Measurements from ENCODE around the gene TSPAN12.
"Not testable (repeated sequence)": the region's sequence is repeated elsewhere in the genome, so short reads cannot be mapped to it uniquely, and the experiment has no call there.

Gene TSPAN12

DNA sequence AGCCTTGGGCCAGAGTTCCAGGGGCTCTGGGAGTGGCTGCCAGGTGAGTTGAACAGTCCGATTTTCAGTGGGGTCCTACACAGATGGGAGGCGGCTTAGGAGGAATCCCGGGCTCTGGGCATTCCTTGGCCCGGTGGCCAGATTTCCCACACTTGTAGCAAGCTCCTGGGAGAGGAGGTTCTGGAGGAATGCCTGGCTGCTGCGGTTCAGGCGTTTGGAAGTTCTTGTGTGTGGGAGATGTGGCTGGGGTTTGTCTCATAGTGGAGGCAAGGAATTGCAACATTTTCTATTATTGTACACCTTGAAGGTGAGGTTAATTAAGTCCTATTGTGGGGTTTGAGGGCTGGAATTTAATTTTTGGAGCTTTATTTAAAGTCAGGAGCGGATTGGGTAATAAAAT lies 77.5 kb downstream of the TSPAN12 start:
- H3K27me3 Mint-ChIP-seq; H3K36me3 Mint-ChIP-seq; H3K4me1 Mint-ChIP-seq (ENCODE audit: low read depth); H3K9me3 Mint-ChIP-seq (ENCODE audit: low read depth); H3K27ac Mint-ChIP-seq; H3K4me3 Mint-ChIP-seq: not testable (repeated sequence)

DNA sequence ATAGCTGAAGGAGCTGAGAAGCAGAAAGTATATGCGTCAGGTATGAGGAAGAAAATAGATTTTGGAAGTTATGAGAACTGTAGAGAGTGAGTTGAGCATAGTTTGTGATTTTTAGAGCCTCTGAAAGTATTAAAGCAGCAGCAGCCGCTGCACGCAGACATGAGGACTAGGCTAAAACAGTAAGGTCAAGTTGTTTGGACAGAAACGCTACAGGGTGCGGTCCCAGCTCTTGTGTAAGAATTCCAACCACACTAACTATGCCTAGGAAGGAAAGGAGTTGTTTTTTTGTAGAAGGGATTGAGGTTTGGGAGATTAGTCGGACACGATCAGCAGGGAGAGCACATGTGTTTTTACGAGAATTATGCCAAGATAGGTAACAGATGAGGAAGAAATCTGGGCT lies 78.9 kb downstream of the TSPAN12 start:
- not testable (repeated sequence) for H3K27ac Mint-ChIP-seq; H3K4me1 Mint-ChIP-seq (ENCODE audit: low read depth); H3K9me3 Mint-ChIP-seq (ENCODE audit: low read depth); H3K36me3 Mint-ChIP-seq; H3K27me3 Mint-ChIP-seq; H3K4me3 Mint-ChIP-seq

DNA sequence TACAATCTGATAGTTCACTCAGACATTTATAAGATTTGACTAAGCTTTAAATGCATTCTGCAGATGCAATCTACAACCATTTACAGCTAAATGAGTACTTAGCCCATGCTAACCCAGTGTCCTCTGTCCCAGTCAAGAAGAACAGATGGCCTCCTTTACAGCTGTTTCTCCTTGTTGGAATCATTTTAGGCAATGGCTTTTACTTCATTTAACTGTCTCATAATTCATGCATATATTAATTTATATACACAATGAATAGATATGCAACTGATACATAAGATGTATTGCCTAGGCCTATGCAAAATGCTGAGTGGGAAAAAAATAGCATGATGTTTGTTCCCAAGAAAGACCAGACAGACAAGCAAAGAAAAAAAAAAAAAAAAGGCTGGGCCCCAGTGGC lies 82.2 kb downstream of the TSPAN12 start:
- H3K4me1 Mint-ChIP-seq (ENCODE audit: low read depth): no peaks in the 10 kb centered on the region
- H3K36me3 Mint-ChIP-seq: no peaks in the 10 kb centered on the region
- H3K27ac Mint-ChIP-seq: no peak overlapping the region
- no peaks in the 10 kb centered on the region for H3K9me3 Mint-ChIP-seq (ENCODE audit: low read depth)
- H3K27me3 Mint-ChIP-seq: no peaks in the 10 kb centered on the region
- H3K4me3 Mint-ChIP-seq: no peak overlapping the region

DNA sequence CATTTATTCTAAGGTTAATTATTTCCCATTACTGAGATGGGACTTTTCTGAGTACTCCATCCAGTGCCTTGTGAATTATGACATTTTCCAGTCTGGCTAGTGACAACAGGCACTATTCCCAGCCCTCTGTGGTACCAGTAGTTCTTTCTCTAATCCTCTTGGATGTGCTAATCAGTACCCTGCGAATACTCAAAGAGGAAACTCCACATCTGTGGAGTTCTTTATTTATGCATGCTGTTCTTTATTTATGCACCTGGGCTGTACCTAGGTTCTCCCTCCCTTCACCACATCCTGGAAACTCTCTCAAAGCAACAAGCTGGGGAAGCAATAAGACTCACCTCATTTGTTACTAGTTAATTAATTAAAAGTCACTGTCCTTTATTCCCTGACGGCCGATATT lies 83.5 kb downstream of the TSPAN12 start:
- Mint-ChIP-seq H3K4me1 (ENCODE audit: low read depth) (no peaks in the 10 kb centered on the region), H3K9me3 (ENCODE audit: low read depth) (no peaks in the 10 kb centered on the region), H3K27me3 (no peaks in the 10 kb centered on the region), H3K4me3 (no peak overlapping the region), H3K27ac (no peak overlapping the region), H3K36me3 (no peaks in the 10 kb centered on the region)

DNA sequence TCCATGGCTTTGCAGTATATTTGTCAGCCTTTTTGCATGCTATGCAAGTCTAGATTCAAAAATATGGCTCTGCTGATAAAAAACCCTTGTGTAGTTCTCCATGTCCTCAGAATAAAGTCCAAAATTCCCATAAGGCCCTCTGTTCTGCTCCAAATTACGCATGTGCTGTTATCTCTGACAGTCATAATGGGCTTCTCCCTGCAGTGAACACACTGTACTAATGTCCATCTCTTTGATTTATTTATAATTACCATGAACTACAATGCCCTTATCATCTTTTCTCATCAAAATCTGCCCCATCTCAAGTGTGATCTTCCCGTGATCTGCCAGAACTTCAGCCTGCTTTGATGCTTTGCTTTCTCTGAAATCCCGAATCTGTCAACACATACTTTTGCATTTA lies 87.7 kb downstream of the TSPAN12 start:
- Mint-ChIP-seq H3K9me3 (ENCODE audit: low read depth) (no peaks in the 10 kb centered on the region), H3K4me1 (ENCODE audit: low read depth) (no peaks in the 10 kb centered on the region)

DNA sequence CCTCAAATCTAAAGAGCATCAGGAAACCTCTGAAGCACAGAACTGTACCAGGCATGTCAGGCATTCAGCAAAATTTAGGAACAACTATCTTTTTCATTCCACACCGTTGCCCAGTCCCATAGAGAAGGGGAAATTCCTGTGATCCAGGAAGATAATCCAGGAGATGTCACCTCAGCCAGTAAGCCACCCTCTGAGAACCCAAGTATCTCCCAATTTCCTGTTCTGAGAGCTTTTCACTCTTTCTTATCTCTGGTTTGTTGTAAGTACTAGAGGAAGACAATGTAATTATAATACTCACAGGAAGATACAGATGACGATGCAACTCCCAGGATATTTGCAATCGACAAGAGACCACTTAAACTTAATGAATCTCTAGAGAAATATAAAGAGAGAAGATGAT lies 97.1 kb downstream of the TSPAN12 start:
- no peaks in the 10 kb centered on the region for H3K36me3 Mint-ChIP-seq
- H3K9me3 Mint-ChIP-seq (ENCODE audit: low read depth): no peaks in the 10 kb centered on the region
- no peak overlapping the region for H3K27ac Mint-ChIP-seq
- H3K27me3 Mint-ChIP-seq: peaks cover 4% of the 10 kb centered on the region
- no peak overlapping the region for H3K4me3 Mint-ChIP-seq
- H3K4me1 Mint-ChIP-seq (ENCODE audit: low read depth): no peaks in the 10 kb centered on the region

More for the DNA sequence above, 87.7 kb downstream of the TSPAN12 start:
- Mint-ChIP-seq H3K4me3 (no peak overlapping the region), H3K27ac (no peak overlapping the region), H3K36me3 (no peaks in the 10 kb centered on the region), H3K27me3 (peaks cover 2% of the 10 kb centered on the region)

DNA sequence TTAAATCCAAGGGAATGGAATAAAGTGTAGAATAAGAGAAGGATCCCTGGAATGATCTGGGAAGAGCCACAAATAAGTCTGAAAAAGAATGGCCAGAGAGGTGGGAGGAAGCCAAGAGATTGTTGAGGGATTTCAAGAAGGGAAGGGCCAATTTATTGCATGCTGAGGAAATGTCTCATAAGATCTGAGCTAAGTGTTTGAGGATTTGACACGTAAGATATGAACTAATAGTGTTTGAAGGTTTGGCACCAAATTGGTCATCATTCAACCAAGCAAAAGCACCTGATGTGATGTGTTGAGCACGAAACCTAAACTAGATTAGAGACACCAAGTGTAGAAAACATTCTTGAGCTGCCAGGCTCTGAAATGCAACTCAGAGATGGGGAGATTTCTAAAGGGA lies 97.9 kb downstream of the TSPAN12 start:
- Mint-ChIP-seq H3K4me1 (ENCODE audit: low read depth) (no peaks in the 10 kb centered on the region), H3K36me3 (no peaks in the 10 kb centered on the region), H3K27me3 (peaks cover 2% of the 10 kb centered on the region), H3K4me3 (no peak overlapping the region), H3K9me3 (ENCODE audit: low read depth) (no peaks in the 10 kb centered on the region), H3K27ac (no peak overlapping the region)

DNA sequence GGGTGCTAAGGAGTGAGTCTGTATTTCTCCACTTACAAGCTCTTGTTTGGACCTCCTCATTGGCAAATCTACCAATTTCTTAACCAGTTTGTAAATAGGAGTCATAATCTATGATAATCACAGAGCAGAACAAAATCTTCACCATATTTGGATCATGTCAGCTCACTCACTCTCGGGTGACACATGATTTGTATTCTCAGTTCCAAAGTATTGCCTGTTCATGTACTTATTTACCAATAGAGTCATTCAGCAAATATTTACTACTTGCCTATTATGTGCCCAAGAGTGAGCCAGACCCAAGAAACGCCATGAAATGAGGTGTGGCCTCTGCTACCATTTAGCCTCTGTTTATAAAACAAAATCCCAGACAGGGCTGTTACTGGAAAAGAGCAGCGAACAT lies 114.8 kb downstream of the TSPAN12 start:
- H3K9me3 Mint-ChIP-seq (ENCODE audit: low read depth): no peaks in the 10 kb centered on the region
- H3K4me1 Mint-ChIP-seq (ENCODE audit: low read depth): no peaks in the 10 kb centered on the region
- H3K27ac Mint-ChIP-seq: no peak overlapping the region
- H3K36me3 Mint-ChIP-seq: no peaks in the 10 kb centered on the region
- H3K27me3 Mint-ChIP-seq: peaks cover 4% of the 10 kb centered on the region
- no peak overlapping the region for H3K4me3 Mint-ChIP-seq

DNA sequence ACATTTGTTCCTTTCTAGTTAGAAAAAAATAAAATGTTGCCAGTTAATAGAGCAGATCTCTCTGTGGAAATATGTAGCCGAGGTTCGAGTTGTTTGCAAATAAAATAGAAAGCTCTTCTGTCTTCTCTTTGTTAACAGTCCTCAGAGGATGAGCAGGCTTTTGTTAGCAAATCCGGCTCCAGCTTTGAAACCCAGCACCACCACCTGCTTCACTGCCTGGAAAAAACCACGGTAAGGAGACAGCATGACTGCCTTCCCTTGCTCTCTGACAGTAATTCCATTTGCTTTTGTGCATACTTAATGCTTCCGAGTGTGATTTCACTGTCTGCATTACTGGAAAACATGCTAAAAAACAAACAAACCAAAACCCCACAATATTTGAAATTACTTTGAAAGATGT lies 115.6 kb downstream of the TSPAN12 start:
- H3K4me1 Mint-ChIP-seq (ENCODE audit: low read depth): no peaks in the 10 kb centered on the region
- H3K4me3 Mint-ChIP-seq: no peak overlapping the region
- peaks cover 5% of the 10 kb centered on the region for H3K27me3 Mint-ChIP-seq
- no peaks in the 10 kb centered on the region for H3K9me3 Mint-ChIP-seq (ENCODE audit: low read depth)
- H3K27ac Mint-ChIP-seq: no peak overlapping the region
- no peaks in the 10 kb centered on the region for H3K36me3 Mint-ChIP-seq

DNA sequence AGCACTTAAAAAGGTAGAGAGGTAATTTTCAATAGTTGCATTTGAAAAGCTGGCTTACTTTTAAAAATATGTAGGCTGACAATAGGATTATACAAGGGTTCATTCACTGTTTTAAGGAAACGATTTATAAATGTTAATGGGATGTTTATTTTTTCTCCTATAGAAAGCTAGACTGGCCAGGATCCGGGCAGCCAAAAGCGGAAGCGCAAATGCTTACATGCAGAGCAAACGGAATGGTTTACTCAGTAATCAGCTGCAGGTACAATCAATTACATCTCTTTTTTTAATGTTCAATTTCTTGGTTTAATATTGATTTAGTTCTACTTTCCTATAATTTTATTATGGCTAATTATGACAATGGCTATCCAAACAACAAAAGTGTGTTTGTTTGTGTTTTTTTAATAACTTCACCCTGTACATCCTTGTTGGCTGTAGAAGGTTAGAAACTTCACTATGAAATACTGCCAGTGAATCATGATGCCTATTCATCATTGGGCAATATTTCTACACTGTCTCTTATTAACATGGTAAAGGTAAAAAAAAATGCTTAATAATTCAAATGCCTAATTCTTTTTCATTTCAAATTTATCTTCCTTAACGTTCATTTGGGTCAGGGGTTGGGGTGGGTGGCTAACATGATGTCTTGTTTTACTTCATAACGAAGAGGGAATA lies 116.4 kb downstream of the TSPAN12 start:
- Mint-ChIP-seq H3K36me3 (no peaks in the 10 kb centered on the region), H3K9me3 (ENCODE audit: low read depth) (no peaks in the 10 kb centered on the region), H3K4me3 (no peak overlapping the region), H3K27me3 (peaks cover 8% of the 10 kb centered on the region), H3K27ac (no peak overlapping the region), H3K4me1 (ENCODE audit: low read depth) (no peaks in the 10 kb centered on the region)

DNA sequence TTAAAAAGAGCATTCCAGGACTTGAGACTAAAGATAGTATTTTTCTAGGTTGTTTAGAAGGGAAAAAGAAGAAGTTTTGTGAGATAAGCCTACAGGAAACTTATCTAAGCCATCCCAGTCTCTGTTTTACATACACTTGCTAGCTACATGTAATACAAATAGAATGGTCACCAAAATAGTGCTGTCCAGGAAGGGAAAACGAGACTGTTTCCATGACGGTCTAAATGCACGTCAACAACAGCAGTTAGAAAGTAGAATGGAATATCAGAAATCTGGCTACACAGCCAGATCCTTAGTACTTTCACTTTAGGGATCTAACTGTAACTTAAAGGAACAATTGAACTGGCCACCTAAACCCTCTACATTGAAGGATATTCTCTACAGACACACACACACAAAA lies 117.6 kb downstream of the TSPAN12 start:
- peaks cover 8% of the 10 kb centered on the region for H3K27me3 Mint-ChIP-seq
- no peaks in the 10 kb centered on the region for H3K9me3 Mint-ChIP-seq (ENCODE audit: low read depth)
- H3K4me1 Mint-ChIP-seq (ENCODE audit: low read depth): no peaks in the 10 kb centered on the region
- no peak overlapping the region for H3K27ac Mint-ChIP-seq
- no peak overlapping the region for H3K4me3 Mint-ChIP-seq
- no peaks in the 10 kb centered on the region for H3K36me3 Mint-ChIP-seq

DNA sequence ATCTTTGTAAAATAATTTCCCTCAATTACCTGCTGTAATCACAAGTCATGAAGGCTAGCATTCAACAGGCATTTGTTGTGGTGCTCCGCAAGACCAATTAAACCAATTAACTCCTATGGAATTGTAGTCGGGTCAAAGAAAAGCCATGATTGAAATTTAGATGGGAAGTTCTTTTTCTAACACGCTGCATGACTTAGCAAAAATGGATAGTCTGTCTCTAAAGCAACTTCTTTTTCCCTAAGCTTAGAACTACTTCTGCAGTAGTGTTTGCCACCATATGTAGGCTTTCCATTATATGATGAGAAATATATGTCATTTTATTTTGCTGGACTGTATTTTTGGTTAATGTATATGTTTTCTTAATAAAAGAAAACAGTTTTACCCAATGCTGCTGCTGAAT lies 119.1 kb downstream of the TSPAN12 start:
- no peaks in the 10 kb centered on the region for H3K36me3 Mint-ChIP-seq
- H3K4me3 Mint-ChIP-seq: no peak overlapping the region
- H3K9me3 Mint-ChIP-seq (ENCODE audit: low read depth): no peaks in the 10 kb centered on the region
- H3K27ac Mint-ChIP-seq: no peak overlapping the region
- H3K4me1 Mint-ChIP-seq (ENCODE audit: low read depth): no peaks in the 10 kb centered on the region
- peaks cover 8% of the 10 kb centered on the region for H3K27me3 Mint-ChIP-seq

Data from activated naive CD8-positive, alpha-beta T cell (primary cell).